ENCODE results near the gene OSBPL6. TPM values are rescaled to one million over a fixed set of nuclear protein-coding genes. Genes with fewer than 3 reads are reported as not detected.

The OSBPL6 gene
- polyA plus RNA-seq, 1 donor from 2014 or later, result 12.8 TPM

DNA sequence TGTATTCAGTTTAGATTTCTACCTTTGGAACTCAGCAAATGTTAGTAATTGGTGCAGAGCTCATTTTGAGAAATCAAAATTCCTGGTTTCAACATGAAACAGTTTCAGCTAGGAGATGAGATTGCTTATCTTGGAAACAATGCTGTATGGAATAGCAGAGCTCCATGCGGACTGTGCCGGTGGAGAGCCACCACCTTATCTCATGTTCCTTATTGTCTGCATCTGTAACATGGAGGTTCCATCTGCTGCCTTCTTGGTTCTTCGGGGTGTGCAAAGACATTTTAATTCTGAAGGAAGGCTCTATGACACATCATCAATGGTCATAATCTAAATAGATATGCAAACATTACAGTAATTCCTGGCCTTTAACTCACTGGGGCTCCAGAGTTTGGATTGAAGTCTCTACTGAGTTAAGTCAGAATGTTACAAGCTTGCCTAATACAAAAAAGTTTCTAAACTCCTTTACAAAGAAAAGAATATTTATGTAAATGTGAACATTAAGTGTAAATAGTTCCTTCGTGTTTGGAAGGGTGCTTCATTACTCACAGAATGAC lies 191.4 kb downstream of the OSBPL6 start:
- no peak overlapping the region for H3K4me2 ChIP-seq (ENCODE audit: low read length)
- H3K27me3 ChIP-seq (ENCODE audit: insufficient read depth, low read depth, low read length), result no peaks in the 10 kb centered on the region
- no peak overlapping the region for H3K9ac ChIP-seq (ENCODE audit: low read length)
- H3K9me3 ChIP-seq (ENCODE audit: low read length), result no peaks in the 10 kb centered on the region
- TF ChIP-seq EZH2 (IDR thresholded peaks at IDR 0.05; ENCODE audit: borderline replicate concordance, insufficient read depth, low read length, poor library complexity, severe bottlenecking) (no peak), POLR2AphosphoS5 (IDR thresholded peaks at IDR 0.05) (no peak), SMC3 (conservative IDR thresholded peaks at IDR 0.05; ENCODE audit: poor library complexity) (no peak), EP300 (conservative IDR thresholded peaks at IDR 0.05; ENCODE audit: poor library complexity, severe bottlenecking) (no peak), RAD21 (conservative IDR thresholded peaks at IDR 0.05) (no peak), TAF1 (IDR thresholded peaks at IDR 0.05; ENCODE audit: low read depth) (no peak)
- TF ChIP-seq, protein P1, sequence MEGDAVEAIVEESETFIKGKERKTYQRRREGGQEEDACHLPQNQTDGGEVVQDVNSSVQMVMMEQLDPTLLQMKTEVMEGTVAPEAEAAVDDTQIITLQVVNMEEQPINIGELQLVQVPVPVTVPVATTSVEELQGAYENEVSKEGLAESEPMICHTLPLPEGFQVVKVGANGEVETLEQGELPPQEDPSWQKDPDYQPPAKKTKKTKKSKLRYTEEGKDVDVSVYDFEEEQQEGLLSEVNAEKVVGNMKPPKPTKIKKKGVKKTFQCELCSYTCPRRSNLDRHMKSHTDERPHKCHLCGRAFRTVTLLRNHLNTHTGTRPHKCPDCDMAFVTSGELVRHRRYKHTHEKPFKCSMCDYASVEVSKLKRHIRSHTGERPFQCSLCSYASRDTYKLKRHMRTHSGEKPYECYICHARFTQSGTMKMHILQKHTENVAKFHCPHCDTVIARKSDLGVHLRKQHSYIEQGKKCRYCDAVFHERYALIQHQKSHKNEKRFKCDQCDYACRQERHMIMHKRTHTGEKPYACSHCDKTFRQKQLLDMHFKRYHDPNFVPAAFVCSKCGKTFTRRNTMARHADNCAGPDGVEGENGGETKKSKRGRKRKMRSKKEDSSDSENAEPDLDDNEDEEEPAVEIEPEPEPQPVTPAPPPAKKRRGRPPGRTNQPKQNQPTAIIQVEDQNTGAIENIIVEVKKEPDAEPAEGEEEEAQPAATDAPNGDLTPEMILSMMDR (IDR thresholded peaks at IDR 0.05; ENCODE audit: poor library complexity, severe bottlenecking), result no peak
- TF ChIP-seq, protein P2, sequence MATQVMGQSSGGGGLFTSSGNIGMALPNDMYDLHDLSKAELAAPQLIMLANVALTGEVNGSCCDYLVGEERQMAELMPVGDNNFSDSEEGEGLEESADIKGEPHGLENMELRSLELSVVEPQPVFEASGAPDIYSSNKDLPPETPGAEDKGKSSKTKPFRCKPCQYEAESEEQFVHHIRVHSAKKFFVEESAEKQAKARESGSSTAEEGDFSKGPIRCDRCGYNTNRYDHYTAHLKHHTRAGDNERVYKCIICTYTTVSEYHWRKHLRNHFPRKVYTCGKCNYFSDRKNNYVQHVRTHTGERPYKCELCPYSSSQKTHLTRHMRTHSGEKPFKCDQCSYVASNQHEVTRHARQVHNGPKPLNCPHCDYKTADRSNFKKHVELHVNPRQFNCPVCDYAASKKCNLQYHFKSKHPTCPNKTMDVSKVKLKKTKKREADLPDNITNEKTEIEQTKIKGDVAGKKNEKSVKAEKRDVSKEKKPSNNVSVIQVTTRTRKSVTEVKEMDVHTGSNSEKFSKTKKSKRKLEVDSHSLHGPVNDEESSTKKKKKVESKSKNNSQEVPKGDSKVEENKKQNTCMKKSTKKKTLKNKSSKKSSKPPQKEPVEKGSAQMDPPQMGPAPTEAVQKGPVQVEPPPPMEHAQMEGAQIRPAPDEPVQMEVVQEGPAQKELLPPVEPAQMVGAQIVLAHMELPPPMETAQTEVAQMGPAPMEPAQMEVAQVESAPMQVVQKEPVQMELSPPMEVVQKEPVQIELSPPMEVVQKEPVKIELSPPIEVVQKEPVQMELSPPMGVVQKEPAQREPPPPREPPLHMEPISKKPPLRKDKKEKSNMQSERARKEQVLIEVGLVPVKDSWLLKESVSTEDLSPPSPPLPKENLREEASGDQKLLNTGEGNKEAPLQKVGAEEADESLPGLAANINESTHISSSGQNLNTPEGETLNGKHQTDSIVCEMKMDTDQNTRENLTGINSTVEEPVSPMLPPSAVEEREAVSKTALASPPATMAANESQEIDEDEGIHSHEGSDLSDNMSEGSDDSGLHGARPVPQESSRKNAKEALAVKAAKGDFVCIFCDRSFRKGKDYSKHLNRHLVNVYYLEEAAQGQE (IDR thresholded peaks at IDR 0.05; ENCODE audit: borderline replicate concordance), result no peak
- H3K4me3 ChIP-seq (ENCODE audit: low read length), result no peak overlapping the region
- no peaks in the 10 kb centered on the region for H3F3A ChIP-seq (ENCODE audit: insufficient read depth, low read length, poor library complexity, severe bottlenecking)
- no peak overlapping the region for H3K27ac ChIP-seq (ENCODE audit: low read length)
- peaks cover 15% of the 10 kb centered on the region for H3K36me3 ChIP-seq (ENCODE audit: insufficient read depth, low read length)
- no peak overlapping the region for H2AFZ ChIP-seq (ENCODE audit: low read depth, low read length)
- H4K20me1 ChIP-seq (ENCODE audit: insufficient read depth), result no peaks in the 10 kb centered on the region
- H3K79me2 ChIP-seq (replicated peaks; ENCODE audit: insufficient read depth, low read length), result no peaks in the 10 kb centered on the region
- no peaks in the 10 kb centered on the region for H3K9me2 ChIP-seq (ENCODE audit: insufficient read depth, low read length)

DNA sequence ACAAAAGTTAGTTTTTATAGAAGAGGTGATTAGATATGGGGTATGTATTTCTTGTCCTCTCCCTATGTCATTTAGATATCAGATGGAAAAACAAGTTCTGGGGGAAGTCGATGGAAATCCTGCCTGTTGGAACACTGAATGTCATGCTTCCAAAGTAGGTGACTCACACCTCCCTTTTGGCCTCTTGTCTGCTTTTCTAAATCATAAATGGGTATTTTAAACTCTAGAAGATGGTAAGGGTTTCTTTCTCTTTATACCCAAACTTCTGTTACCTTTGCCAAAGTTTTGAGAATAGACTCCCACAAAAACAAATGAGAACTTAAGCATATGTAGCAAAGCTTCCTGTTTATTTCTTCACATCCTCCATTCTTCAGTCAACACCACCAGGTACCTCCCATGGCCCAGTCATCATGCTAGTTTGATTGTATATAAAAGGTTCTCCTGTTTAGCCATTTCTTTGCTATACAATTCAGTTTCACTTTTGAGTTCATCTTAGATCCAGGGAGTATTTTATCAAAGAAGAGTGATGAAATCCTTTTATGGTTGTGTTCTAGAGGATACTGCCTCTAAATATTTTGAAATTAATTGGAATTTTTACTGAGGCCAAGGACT lies 192.8 kb downstream of the OSBPL6 start:
- no peaks in the 10 kb centered on the region for H3K27me3 ChIP-seq (ENCODE audit: insufficient read depth, low read depth, low read length)
- no peaks in the 10 kb centered on the region for H3F3A ChIP-seq (ENCODE audit: insufficient read depth, low read length, poor library complexity, severe bottlenecking)
- no peaks in the 10 kb centered on the region for H3K9me3 ChIP-seq (ENCODE audit: low read length)
- no peak overlapping the region for H3K4me3 ChIP-seq (ENCODE audit: low read length)
- no peaks in the 10 kb centered on the region for H3K79me2 ChIP-seq (replicated peaks; ENCODE audit: insufficient read depth, low read length)
- no peaks in the 10 kb centered on the region for H4K20me1 ChIP-seq (ENCODE audit: insufficient read depth)
- H2AFZ ChIP-seq (ENCODE audit: low read depth, low read length), result no peak overlapping the region
- no peak overlapping the region for H3K27ac ChIP-seq (ENCODE audit: low read length)
- H3K9ac ChIP-seq (ENCODE audit: low read length), result no peak overlapping the region
- no peak overlapping the region for H3K4me2 ChIP-seq (ENCODE audit: low read length)
- peaks cover 15% of the 10 kb centered on the region for H3K36me3 ChIP-seq (ENCODE audit: insufficient read depth, low read length)
- TF ChIP-seq SMC3 (conservative IDR thresholded peaks at IDR 0.05; ENCODE audit: poor library complexity) (no peak), EP300 (conservative IDR thresholded peaks at IDR 0.05; ENCODE audit: poor library complexity, severe bottlenecking) (no peak), MXI1 (conservative IDR thresholded peaks at IDR 0.05; ENCODE audit: poor library complexity, severe bottlenecking) (no peak), EZH2 (IDR thresholded peaks at IDR 0.05; ENCODE audit: borderline replicate concordance, insufficient read depth, low read length, poor library complexity, severe bottlenecking) (no peak), RAD21 (conservative IDR thresholded peaks at IDR 0.05) (no peak), TAF1 (IDR thresholded peaks at IDR 0.05; ENCODE audit: low read depth) (no peak), POLR2AphosphoS5 (IDR thresholded peaks at IDR 0.05) (no peak)
- TF ChIP-seq, protein P1 (IDR thresholded peaks at IDR 0.05; ENCODE audit: poor library complexity, severe bottlenecking), result no peak
- TF ChIP-seq, protein P2 (IDR thresholded peaks at IDR 0.05; ENCODE audit: borderline replicate concordance), result no peak
- H3K9me2 ChIP-seq (ENCODE audit: insufficient read depth, low read length), result no peaks in the 10 kb centered on the region
